Muscle layer of duodenum (tissue), 2 donors: ENCODE results near the gene NRXN3.

Source experiments
- H3K27ac ChIP-seq: one replicate; pipeline ENCODE4 v1.7.0; 2013; ENCODE audit warnings: mild to moderate bottlenecking, low read length
- H3K27me3 ChIP-seq: one replicate; pipeline ENCODE4 v1.7.0; 2013; ENCODE audit warnings: low read depth, mild to moderate bottlenecking, control low read depth, low read length
- H3K36me3 ChIP-seq, 2 donors: one replicate each; pipeline ENCODE4 v1.7.0; 2013; ENCODE audit warnings: low read length in 2 of 2, control low read depth in 1 of 2, mild to moderate bottlenecking in 1 of 2; ENCODE audit not compliant: insufficient read depth in 2 of 2, control insufficient read depth in 1 of 2
- H3K4me1 ChIP-seq, 2 donors: one replicate each; pipeline ENCODE4 v1.7.0; 2013; ENCODE audit warnings: low read length in 2 of 2, mild to moderate bottlenecking in 2 of 2, control low read depth in 1 of 2, moderate library complexity in 1 of 2; ENCODE audit not compliant: insufficient read depth in 2 of 2, control insufficient read depth in 1 of 2
- H3K4me3 ChIP-seq, 2 donors: one replicate each; pipeline ENCODE4 v1.7.0; 2013; ENCODE audit warnings: low read length in 2 of 2, low read depth in 1 of 2, mild to moderate bottlenecking in 1 of 2
- H3K9me3 ChIP-seq, 2 donors: one replicate each; pipeline ENCODE4 v1.7.0; 2013; ENCODE audit warnings: low read length in 2 of 2, control low read depth in 1 of 2, mild to moderate bottlenecking in 1 of 2; ENCODE audit not compliant: control insufficient read depth in 1 of 2
- donor health status: healthy.

The NRXN3 gene

DNA sequence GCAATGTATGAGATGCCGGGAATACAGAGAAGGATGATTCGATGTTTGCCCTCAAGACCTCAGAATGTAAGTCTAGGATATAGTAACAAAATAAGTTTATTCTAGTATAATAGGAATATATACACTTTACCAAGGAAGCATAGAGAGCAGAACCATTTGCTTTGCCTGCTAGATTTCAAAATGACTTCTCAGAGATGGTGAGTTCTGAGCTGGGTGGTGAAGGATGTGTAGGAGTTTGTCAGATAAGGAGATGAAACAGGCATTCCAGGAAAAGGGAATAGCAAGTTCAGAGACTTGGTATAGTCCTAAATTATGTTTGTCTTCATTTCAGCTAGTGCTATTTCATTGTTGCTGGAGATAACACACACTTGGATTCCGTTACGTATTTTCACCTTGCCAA is 1385.3 kb downstream of the NRXN3 start:
- Histone ChIP-seq H3K36me3 (no peaks in the 10 kb centered on the region), H3K4me3 (no peak overlapping the region), H3K27me3 (no peaks in the 10 kb centered on the region), H3K27ac (no peak overlapping the region), H3K4me1 (no peaks in the 10 kb centered on the region), H3K9me3 (no peaks in the 10 kb centered on the region)

DNA sequence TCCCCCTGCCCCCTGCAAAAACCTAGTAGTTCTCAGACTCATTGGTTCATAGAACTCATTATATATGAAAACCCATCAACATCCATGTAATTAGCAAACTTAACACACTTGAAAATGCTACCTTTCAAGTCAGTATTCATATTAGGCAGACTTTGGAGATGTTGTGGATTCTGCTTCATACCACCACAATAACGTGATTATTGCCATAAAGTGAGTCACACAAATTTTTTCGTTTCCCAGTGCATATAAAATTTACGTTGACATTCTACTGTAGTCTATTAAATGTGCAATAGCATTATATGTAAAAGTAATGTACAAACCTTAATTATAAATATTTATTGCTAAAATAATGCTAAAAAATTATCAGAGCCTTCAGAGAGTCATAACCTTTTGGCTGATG is 1387.1 kb downstream of the NRXN3 start:
- no peaks in the 10 kb centered on the region for H3K27me3 ChIP-seq
- H3K4me1 ChIP-seq = no peaks in the 10 kb centered on the region
- H3K4me3 ChIP-seq = no peak overlapping the region
- no peaks in the 10 kb centered on the region for H3K36me3 ChIP-seq
- H3K9me3 ChIP-seq = no peaks in the 10 kb centered on the region
- H3K27ac ChIP-seq = no peak overlapping the region

DNA sequence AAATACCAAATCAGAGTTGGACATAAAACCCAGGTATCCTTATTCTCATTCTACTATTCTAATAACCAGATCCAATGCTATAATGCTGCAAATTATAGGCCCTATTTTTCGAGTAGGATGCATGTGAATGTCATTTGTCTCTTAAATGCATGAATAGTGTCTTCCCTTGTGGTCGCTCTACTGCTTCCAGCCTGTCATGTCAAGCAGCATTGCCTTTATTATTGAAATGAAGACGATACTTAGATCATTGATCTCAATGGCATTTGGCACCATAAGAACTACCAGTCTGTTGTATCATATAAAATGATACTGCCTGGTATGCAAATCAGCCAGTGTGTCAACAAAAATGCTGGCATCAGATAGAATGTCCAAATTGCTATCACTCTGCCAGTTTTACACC is 1392.0 kb downstream of the NRXN3 start:
- Histone ChIP-seq H3K4me1 (no peaks in the 10 kb centered on the region), H3K9me3 (no peaks in the 10 kb centered on the region), H3K4me3 (no peak overlapping the region)

DNA sequence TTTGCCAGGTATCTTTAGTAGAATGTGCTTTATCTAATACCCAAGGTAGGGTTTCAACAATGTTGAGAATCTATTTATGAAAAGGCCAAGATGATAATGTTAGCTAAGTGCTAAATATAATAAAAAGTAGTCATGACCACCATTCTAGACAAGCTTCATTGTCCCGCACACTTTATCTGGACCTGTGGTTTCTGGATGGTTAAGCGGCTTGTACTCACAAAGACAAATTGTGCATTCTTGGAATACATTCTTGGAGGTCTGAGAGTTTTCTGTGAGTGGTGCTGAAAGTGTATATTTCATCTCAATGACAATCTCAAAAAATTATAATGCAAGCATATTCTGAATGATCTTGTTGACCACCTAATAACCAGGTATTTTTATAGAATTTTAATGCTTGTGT is 1394.2 kb downstream of the NRXN3 start:
- H3K27me3 ChIP-seq = no peaks in the 10 kb centered on the region
- H3K9me3 ChIP-seq = no peaks in the 10 kb centered on the region
- no peaks in the 10 kb centered on the region for H3K36me3 ChIP-seq
- H3K4me1 ChIP-seq = no peaks in the 10 kb centered on the region
- no peak overlapping the region for H3K27ac ChIP-seq
- H3K4me3 ChIP-seq = no peak overlapping the region

More for the DNA sequence above, 1392.0 kb downstream of the NRXN3 start:
- no peaks in the 10 kb centered on the region for H3K27me3 ChIP-seq
- no peaks in the 10 kb centered on the region for H3K36me3 ChIP-seq
- no peak overlapping the region for H3K27ac ChIP-seq

DNA sequence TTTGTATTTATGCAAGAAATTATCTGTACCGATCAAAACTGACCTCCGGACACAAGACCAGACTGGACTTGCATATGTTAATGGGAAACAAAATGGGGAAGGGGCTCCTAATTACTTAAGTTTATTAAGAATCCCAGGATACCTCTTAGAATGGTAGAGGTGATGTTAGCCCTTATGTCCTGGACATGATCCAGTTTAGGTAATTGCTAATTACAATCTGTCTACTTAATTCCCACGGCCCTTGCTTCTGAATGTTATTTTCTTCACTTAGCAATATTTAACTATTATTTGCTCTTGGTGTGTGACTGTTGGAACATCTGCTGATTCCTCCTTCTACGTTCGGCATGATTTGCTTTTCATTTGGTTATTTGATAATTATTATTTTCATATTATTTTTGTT is 1397.1 kb downstream of the NRXN3 start:
- no peaks in the 10 kb centered on the region for H3K27me3 ChIP-seq
- H3K36me3 ChIP-seq = no peaks in the 10 kb centered on the region
- no peaks in the 10 kb centered on the region for H3K9me3 ChIP-seq
- no peaks in the 10 kb centered on the region for H3K4me1 ChIP-seq
- H3K4me3 ChIP-seq = no peak overlapping the region
- no peak overlapping the region for H3K27ac ChIP-seq

DNA sequence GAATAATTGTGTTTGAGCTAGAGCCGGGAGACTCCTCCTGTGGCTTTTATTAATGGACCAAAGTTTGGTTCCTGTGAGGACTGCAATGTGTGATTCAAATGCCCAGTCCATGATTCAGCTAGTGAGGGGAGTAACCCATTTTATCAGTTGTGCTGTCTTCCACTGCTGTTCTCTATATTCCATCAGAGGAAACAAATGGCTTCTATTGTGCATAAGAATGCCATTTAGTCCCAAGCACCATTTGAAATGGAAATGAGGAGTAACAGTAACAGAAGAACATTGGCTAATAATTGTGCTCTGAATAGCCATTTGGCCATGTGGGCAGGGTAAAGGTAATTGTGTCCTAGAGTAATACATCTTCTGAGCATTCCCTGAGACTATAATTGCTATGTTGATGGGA is 1398.4 kb downstream of the NRXN3 start:
- Histone ChIP-seq H3K27me3 (no peaks in the 10 kb centered on the region), H3K36me3 (no peaks in the 10 kb centered on the region), H3K4me3 (no peak overlapping the region), H3K27ac (no peak overlapping the region), H3K9me3 (no peaks in the 10 kb centered on the region), H3K4me1 (no peaks in the 10 kb centered on the region)

DNA sequence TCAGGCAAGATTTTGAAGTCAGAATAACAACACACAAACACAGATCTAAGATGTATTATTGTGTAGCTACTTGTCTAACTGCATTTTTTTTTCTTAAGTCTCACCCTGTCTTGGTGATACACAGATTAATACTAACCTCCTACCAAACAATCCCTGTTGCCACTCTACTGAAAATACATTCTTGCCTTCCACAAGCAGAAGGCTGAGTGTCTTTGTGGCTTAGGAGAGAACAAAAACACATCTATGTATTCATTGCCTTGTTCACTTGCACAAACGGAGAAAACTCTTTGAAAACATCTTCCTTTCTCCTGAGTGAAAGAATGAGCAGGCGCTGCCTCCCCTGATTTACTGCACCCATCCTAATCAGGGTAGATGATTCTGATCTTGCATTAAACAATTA is 1398.9 kb downstream of the NRXN3 start:
- H3K27ac ChIP-seq = no peak overlapping the region

DNA sequence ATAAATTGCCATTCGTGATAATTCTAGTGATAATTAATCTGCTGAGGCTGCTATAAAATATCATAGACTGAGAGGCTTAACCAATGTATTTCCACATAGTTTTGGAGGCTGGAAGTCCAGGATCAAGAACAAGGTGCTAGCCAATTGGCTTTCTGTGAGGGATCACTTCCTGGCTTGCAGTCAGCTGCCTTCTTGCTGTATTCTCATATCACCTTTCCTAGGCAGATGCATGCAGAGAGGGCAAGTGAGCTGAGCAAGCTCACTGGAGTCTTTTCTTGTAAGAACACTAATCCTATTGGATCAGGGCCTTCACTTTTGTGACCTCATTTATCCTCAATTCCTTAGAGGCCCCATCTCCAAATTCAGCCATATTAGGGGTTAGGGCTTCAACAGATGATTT is 1400.5 kb downstream of the NRXN3 start:
- Histone ChIP-seq H3K36me3 (no peaks in the 10 kb centered on the region), H3K27ac (no peak overlapping the region), H3K4me3 (no peak overlapping the region), H3K4me1 (peaks cover 0 to under 1% of the 10 kb centered on the region in 2 donors), H3K27me3 (no peaks in the 10 kb centered on the region), H3K9me3 (no peaks in the 10 kb centered on the region)

More for the DNA sequence above, 1398.9 kb downstream of the NRXN3 start:
- no peaks in the 10 kb centered on the region for H3K36me3 ChIP-seq
- no peaks in the 10 kb centered on the region for H3K27me3 ChIP-seq
- no peak overlapping the region for H3K4me3 ChIP-seq
- no peaks in the 10 kb centered on the region for H3K9me3 ChIP-seq
- H3K4me1 ChIP-seq = no peaks in the 10 kb centered on the region

DNA sequence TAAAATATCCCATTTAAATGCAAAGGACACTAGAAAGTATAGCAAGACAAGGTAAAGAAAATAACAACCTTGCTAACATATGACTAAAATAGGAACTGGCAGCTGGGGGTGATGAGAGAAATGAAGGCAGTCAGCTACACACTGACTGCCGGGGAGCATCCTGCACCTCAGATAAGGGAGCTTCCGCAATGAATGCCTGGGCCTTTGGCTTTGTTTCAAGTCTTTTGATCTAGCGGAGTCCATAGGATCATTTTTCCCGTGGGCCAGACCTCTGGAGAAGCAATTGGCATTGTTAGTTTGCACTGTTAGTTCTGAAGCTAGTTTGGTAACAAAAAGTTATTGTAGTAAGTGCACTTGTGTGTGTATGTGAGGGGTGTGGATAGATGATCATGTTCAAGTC is 1401.2 kb downstream of the NRXN3 start:
- H3K4me1 ChIP-seq = peaks cover 0 to 7% of the 10 kb centered on the region in 2 donors
- H3K9me3 ChIP-seq = no peaks in the 10 kb centered on the region
- H3K27ac ChIP-seq = no peak overlapping the region

DNA sequence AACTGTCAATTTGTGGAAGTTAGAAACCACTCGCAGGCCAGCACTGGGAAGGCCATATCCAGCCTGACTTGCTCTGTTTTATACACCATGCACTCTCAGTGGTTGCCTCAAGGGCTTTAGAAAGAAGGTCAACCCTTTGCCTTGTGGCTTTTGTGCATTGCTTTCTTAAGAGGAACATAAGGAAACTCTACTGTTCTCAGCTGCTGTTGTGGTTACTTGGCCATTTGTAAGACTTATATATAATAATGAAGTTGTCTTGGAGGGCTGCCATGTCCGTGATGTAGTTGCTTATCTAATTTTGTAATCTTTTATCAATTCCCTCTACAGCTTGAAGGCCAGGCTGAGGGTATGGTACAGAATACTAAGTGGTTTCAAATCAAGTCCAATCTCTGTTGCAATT is 1403.3 kb downstream of the NRXN3 start:
- Histone ChIP-seq H3K27me3 (no peaks in the 10 kb centered on the region), H3K4me1 (peaks cover 0 to 7% of the 10 kb centered on the region in 2 donors), H3K27ac (no peak overlapping the region), H3K9me3 (no peaks in the 10 kb centered on the region), H3K4me3 (no peak overlapping the region), H3K36me3 (no peaks in the 10 kb centered on the region)

More for the DNA sequence above, 1401.2 kb downstream of the NRXN3 start:
- H3K27me3 ChIP-seq = no peaks in the 10 kb centered on the region
- H3K36me3 ChIP-seq = no peaks in the 10 kb centered on the region
- H3K4me3 ChIP-seq = no peak overlapping the region

DNA sequence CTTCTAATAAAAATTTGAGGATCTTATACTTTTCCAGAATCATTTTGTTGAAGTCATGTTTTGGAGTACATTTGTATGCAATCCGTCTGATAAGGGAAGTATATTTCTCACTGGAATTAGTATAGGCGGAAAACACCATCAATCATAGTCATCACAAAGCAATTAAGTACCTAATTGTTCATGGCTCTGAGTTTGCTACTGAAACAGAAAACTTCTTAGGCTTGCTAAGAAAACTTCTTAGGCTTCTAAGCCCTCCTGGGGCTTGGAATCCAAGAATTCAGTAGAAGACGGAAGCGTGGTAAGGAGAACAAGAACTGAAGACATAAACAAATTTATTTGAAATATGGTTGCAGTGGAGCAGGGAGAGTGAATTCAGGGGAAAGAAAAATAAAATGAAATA is 1404.9 kb downstream of the NRXN3 start:
- no peaks in the 10 kb centered on the region for H3K36me3 ChIP-seq
- H3K27me3 ChIP-seq = no peaks in the 10 kb centered on the region
- H3K4me3 ChIP-seq = no peak overlapping the region
- H3K27ac ChIP-seq = no peak overlapping the region
- H3K9me3 ChIP-seq = no peaks in the 10 kb centered on the region
- H3K4me1 ChIP-seq = peaks cover 0 to 7% of the 10 kb centered on the region in 2 donors

DNA sequence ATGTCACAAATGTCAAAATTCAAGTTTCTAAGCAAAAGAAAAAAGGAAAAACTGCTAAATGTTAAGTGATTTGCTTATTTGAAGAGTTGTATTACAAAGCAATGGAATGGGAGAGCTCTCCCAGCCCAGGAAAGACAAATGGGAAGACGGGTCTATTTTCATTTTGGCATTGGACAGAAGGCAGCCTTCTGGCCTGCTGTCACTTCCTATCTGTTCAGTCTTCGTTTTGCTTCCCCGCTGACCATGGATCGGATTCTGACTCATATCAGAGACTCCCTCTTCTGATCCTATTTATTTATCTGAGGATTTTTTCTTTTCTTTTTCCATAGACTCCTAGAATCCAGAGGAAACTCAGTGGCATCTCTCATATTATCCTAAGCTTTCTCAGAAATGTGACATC is 1406.3 kb downstream of the NRXN3 start:
- no peaks in the 10 kb centered on the region for H3K9me3 ChIP-seq
- H3K27me3 ChIP-seq = no peaks in the 10 kb centered on the region
- H3K4me1 ChIP-seq = peaks cover 0 to 7% of the 10 kb centered on the region in 2 donors
- H3K27ac ChIP-seq = no peak overlapping the region
- H3K36me3 ChIP-seq = no peaks in the 10 kb centered on the region
- no peak overlapping the region for H3K4me3 ChIP-seq
